Putamen (tissue), 1 donor: ENCODE data around the gene PCDHGA1.

Experiments used
- DNase-seq: peaks from one replicate; pipeline ENCODE4 v3.0.0-alpha.2; 2016; ENCODE audit warnings: low spot score

Gene PCDHGA1

GRCh38 chr5:141512911-141513626 is 182.8 kb downstream of the PCDHGA1 start:
- DNase-seq, result peak; percentile 53

- DNase-seq, result peak; percentile 89
These were observed 183.5 kb downstream of the PCDHGA1 start for GRCh38 chr5:141513627-141514329.

- DNase-seq, result no peak
These were observed 184.2 kb downstream of the PCDHGA1 start for GRCh38 chr5:141514330-141515133.

GRCh38 chr5:141515141-141515540 is 184.8 kb downstream of the PCDHGA1 start:
- DNase-seq, result no peak

GRCh38 chr5:141515946-141516671 is 185.8 kb downstream of the PCDHGA1 start:
- no peak for DNase-seq

GRCh38 chr5:141516672-141517025 is 186.3 kb downstream of the PCDHGA1 start:
- DNase-seq, result no peak

GRCh38 chr5:141517312-141517711 is 187.0 kb downstream of the PCDHGA1 start:
- no peak for DNase-seq

- no peak for DNase-seq
These were observed 187.7 kb downstream of the PCDHGA1 start for GRCh38 chr5:141517880-141518617.

GRCh38 chr5:141518618-141519015 is 188.3 kb downstream of the PCDHGA1 start:
- no peak for DNase-seq

GRCh38 chr5:141519605-141520565 is 189.6 kb downstream of the PCDHGA1 start:
- DNase-seq, result no peak

GRCh38 chr5:141521244-141521781 is 191.0 kb downstream of the PCDHGA1 start:
- DNase-seq, result peak; percentile 85

GRCh38 chr5:141522301-141522700 is 192.0 kb downstream of the PCDHGA1 start:
- no peak for DNase-seq

- no peak for DNase-seq
These were observed 193.7 kb downstream of the PCDHGA1 start for GRCh38 chr5:141523991-141524390.

- DNase-seq, result peak; percentile 89
These were observed 194.6 kb downstream of the PCDHGA1 start for GRCh38 chr5:141524604-141525597.

- no peak for DNase-seq
These were observed 195.3 kb downstream of the PCDHGA1 start for GRCh38 chr5:141525653-141526052.

GRCh38 chr5:141527426-141527825 is 197.1 kb downstream of the PCDHGA1 start:
- no peak for DNase-seq

- DNase-seq, result no peak
These were observed 198.1 kb downstream of the PCDHGA1 start for GRCh38 chr5:141528291-141528984.

GRCh38 chr5:141529002-141529401 is 198.7 kb downstream of the PCDHGA1 start:
- DNase-seq, result no peak
